GM19043 (cell line): ENCODE data around the gene TTC21A.
A peak's percentile ranks its signal among the peaks of the same experiment; 100 is the strongest.

ENCODE experiments used
- ATAC-seq: cut with Tn5 transposase; IDR thresholded peaks from one replicate; pipeline ENCODE4 v1.9.1; 2021; ENCODE audit warnings: low read depth; ENCODE audit not compliant: unreplicated experiment

Gene TTC21A

DNA sequence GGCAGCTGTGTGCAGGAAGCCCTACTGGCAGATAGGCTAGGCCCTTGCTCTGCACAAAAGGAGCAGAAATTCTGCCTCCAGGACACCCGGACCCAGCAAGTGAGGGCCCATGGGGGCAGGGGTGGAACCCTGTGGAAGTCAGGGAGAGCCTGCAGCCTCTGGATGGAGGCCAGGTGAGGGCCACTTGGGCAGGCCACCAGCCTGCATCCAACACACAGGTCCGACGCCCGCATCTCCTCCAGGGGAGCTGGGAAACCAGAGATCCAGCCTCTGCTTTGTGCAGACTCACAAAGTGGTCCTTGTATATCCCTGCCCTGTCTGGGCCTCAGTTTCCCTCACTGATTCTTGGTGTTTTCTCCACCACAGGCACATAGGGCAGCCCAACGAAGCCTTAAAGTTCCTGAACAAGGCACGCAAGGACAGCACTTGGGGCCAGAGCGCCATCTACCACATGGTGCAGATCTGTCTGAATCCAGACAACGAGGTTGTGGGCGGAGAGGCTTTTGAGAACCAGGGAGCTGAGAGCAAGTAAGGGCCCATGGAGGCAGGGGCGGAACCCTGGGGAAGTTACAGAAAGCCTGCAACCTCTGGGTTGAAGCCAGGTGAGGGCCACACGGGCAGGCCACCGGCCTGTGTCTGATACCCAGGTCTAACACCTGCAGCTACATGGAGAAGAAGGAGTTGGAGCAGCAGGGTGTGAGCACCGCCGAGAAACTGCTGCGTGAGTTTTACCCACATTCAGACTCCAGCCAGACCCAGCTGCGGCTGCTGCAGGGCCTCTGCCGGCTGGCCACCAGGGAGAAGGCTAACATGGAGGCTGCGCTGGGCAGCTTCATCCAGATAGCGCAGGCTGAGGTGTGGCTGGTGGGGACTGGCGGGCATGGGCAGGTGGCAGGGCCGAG is 29.3 kb downstream of the TTC21A start:
- ATAC-seq: no peak

DNA sequence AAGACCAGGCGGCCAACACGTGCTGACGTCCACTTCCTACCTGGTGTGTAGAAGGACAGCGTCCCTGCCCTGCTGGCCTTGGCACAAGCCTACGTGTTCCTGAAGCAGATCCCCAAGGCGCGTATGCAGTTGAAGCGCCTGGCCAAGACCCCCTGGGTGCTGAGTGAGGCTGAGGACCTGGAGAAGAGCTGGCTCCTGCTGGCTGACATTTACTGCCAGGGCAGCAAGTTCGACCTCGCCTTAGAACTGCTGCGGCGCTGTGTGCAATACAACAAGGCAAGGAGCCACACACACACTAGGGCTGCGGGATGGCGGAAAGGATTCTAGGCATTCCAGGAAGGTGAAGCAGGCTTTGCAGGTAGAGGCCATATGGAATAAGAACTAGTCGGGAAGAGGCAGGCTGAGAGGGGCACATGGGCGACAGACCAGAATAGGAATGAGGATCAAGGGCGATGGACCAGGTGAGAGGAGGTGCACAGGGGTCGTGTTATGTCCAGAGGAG is 30.0 kb downstream of the TTC21A start:
- no peak for ATAC-seq

DNA sequence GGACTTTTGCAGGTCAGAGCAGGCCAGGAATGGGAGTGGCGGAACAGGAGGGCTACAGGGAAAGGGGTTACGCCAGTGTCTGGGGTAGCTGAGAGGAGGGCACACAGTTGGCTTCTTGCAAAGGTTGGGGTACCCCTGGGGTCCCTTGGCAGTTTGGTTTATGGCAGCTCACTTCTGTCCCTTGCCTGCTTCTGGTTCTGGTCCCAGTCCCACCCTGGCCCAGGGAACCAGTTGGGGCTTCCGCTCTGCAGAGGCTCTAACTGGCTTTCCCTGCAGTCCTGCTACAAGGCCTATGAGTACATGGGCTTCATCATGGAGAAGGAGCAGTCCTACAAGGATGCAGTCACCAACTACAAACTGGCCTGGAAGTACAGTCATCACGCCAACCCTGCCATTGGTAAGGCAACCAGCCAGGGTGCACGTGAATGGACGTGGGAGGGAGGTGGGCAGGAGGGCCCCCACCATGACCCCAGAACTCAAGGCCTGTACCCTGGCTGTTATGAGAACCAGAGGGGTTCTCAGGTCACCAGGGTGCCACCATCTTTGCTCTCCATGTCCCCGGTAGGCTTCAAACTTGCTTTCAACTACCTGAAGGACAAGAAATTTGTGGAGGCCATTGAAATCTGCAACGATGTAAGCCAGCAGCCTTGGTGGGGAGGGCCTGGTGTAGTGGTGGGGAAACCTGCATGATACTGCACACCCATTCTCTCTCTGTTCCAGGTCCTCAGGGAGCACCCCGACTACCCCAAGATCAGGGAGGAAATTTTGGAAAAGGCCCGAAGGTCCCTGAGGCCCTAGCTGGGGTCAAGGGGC is 30.7 kb downstream of the TTC21A start:
- ATAC-seq: no peak

DNA sequence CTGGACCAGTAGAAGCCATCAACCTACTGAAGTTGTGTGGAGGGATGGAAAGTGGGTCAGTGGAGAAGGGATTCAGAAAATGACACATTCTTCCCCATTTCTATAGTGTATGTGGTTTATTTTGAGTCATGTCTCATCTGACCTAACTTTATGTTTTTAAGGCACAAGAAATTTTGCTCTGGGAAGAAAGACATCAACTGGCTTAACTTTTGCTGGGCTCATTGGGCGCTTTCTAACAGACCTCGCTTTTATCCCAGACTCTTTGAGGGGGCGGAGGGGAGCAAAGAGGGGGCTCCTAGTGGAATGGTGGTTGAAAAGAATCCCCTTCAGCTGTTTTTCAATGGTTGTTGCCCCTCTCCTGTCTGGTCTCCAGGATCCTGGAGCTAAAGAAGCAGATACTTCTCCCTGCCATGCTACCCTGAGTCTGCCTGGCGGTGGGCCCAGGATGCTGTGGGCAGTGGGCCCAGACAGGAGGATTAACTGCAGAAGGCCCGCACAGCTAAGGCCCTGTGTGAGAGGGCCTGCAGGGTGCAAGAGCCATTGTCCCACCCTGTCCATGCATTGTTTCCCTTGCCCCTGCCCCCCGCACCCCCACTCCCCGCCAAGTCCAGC is 31.4 kb downstream of the TTC21A start:
- ATAC-seq: no peak

- no peak for ATAC-seq
These were observed 32.0 kb downstream of the TTC21A start for GRCh38 chr3:39139442-39139841.

- no peak for ATAC-seq
These were observed 33.0 kb downstream of the TTC21A start for GRCh38 chr3:39140341-39140971.

DNA sequence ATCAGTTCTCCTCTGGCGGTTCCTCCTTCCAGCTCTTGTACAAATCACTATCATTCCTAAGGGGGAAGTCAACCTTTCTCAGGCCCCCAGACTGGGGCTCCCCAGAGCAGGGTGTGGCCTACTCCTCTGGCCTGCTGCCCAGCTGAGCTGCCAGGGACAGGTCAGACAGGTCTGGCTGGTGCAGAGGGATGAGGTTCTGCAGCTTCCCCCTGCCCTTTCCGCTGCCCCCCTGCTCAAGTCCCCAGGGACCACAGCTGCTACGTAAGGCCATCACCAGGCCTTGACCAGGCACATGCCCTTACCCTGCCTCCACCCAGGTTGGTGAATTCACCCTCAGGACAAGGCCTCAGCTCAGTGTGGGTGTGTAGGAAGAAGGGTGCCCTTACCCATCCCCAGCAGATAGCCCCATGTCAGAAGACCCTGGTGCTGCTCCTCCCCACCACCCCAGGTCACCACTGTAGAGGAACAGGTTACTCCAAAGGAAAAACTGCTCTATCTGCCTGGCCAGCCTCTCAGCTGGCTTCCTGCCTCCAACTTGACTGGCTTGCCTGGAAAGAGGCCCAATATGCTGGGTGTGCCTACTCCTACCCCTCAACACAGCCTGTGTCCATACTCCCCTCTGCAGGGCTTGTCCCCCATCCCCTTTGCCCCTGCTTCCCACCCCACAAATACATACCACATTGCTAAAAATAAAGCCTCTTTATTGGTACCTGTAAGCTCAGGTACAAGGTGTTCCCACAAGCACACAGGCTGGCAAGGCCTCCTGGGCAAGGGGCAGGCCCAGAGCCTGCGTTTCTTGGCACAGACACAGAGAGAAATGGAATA is 33.9 kb downstream of the TTC21A start:
- no peak for ATAC-seq

DNA sequence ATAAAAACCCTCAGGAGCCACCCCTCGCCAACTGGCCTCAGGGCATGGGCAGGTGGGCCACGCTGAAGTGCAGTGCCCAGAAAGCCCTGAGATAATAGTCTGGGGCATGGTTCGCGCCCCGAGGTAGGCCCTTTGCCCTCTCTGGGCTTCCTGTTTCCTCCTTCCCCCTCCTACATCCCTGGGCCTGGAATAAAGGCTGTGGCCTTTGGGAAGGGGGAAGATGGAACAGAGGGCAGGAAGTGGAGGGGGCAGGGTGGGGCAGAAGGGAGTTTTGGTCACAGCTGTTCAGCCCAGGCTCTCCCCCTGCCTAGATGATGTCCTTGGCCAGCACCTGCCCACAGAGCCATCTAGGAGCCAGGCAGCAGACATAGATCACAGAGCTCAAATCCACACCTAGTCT is 34.6 kb downstream of the TTC21A start:
- no peak for ATAC-seq

- no peak for ATAC-seq
These were observed 35.8 kb downstream of the TTC21A start for GRCh38 chr3:39143051-39143885.

- ATAC-seq: no peak
These were observed 36.7 kb downstream of the TTC21A start for GRCh38 chr3:39144095-39144747.

- ATAC-seq: no peak
These were observed 37.4 kb downstream of the TTC21A start for GRCh38 chr3:39144748-39145380.

GRCh38 chr3:39146083-39146501 is 38.6 kb downstream of the TTC21A start:
- ATAC-seq: no peak

DNA sequence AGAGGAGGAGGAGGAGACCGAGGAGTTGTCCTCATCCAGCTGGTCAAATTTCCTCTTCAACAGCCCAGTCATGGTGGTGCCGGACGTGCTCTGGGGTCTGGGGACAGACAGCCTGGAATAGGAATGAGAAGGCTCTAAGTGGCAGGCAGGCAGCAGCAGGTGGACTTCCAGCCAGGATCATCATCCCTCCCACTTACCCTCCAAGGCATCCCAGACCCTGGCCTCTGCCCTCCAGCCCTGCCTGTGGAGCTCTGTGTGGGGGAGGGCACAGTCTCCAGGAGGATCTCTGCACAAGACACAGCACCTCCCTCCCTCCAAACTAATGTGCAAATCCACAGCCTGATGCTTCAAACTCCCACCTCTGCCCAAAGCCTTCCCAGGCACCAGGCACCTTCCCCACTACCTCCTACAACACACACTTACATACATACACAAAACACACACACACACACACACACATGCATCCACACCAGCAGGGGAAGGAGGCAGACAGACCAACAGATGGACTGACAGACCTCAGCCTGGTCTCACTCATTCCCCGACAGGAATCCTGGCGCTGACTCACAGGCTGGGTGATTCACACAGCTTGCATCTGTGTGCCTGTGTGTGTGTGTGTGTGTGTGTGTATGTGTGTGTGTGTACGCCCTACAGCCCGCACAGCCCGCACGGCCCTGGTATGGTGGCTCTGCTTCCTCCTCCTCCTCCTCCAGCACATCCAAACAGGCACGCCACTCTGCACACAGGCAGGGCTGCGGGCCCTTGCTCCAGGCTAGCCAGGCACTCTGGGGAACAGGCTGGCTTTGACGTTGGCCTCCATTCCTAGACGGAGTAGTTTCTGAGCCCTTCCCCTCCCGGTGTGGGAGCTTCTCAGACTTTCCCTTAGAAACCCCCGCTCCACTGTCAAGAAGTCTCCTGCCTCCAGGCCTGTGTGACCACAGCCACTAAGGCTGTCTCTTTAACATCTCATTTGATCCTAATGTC is 39.4 kb downstream of the TTC21A start:
- peak; percentile 12 for ATAC-seq

GRCh38 chr3:39147711-39148434 is 40.4 kb downstream of the TTC21A start:
- ATAC-seq: peak; percentile 36

GRCh38 chr3:39148435-39149058 is 41.1 kb downstream of the TTC21A start:
- ATAC-seq: no peak

DNA sequence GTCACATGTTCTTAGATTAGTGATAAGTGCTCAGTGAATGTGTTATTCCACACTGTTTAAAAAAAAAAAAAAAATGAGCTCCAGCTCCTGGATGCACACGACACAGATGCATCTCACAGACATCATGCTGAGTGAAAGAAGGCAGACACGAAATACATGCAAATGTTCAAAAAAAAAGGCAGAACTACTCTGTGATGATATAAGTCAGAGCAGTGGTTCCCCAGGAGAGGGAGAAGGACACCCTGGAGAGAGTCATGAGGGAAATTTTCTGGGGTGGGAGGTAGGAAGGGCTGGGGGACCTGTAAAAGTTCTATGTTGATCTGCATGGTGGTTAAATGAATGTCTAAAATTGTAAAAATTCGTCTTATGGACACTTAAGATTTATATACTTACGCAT is 41.6 kb downstream of the TTC21A start:
- no peak for ATAC-seq
